G401 (cell line): ENCODE data around the gene MPP3. TPM values are rescaled to one million over a fixed set of nuclear protein-coding genes. Genes with fewer than 3 reads are reported as not detected.
A peak's percentile ranks its signal among the peaks of the same experiment; 100 is the strongest.

Source experiments
- DNase-seq: peaks from one replicate; pipeline ENCODE4 v3.0.0-alpha.2; 2015; ENCODE audit warnings: low spot score
- in situ Hi-C: cut with HindIII; loops from 2 replicates; pipeline ENCODE4 v1.10.0; 2016; ENCODE audit warnings: low sequenced_read_pairs, mixed read lengths
- total RNA-seq: library from RNA; depleted of rRNA; stranded (reverse); fragments of >200 nt; shearing (Covaris generic); gene quantifications from 2 replicates; pipeline ENCODE4 v1.2.3, GENCODE V29; 2014; rRNA removed

MPP3 gene
- total RNA-seq, 1 experiment from 2014 or later: 2.1 TPM

DNA sequence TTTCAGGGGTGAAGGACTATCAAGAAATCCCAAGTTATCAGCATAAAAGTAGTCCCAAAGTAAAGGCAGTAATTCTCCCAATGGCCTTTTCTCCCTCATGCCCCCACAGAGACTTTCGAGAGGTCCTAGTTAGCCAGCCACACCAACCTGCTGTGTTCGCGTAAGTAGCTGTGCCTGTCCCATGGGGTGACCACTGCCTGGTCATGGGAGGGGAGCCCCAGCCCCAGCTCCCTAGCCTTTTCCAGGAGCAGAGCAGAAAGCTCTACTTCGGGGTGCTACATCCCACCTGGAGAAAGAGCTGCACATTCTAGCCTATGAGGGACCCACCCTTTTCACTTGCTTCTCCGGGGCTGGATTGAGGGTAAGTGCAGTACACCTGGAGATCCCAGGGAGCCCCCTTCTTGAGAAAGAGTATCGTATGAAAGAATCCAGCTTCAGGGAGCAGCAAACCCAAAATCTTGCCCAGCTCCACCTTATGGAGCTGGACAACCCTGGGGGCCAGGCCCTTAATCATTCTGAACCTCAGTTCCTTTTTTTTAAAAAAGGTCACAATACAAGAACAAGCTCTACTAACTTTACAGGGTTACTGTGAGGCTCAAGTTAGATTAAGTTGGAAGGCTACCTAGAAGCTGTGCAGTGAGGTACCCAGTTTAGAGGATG lies 65.8 kb downstream of the MPP3 start:
- no peak for DNase-seq
- in situ Hi-C loops: loop anchor here (5.0 kb wide), 1 partner anchor 70 kb away; no protein-coding TSS in a partner anchor

DNA sequence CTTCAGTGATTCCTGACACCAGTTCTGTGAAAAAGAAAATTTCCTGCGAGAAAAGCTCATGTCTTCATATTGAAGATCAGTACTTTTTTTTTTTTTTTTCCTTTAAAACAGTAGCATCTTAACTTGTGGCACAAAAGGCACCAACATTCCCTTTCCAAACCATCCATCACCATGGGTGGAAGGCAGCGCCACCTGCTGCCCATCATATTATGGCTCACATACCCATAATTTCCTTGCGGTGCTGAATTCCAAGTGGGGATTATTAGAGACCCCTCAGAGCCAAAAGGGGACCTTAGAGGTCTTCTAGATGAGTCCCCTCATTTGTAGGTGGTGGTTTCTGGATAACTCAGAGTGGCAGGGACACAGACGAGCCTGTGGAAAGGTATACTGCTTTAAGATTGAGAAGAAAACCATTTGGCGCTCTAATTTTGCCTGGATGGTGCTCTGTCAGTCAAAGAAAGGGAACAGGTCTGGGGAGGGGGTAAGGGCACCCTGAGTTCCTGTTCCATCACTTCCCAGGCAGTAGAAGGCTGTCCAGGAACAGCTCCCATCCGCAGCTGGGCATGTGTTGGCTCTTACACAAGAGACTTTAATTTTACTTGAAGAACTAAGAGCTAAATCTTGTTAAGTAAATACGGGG lies 66.4 kb downstream of the MPP3 start:
- peak; percentile 79 for DNase-seq
- in situ Hi-C loops: loop anchor here (5.0 kb wide), 1 partner anchor 69 kb away; no protein-coding TSS in a partner anchor

DNA sequence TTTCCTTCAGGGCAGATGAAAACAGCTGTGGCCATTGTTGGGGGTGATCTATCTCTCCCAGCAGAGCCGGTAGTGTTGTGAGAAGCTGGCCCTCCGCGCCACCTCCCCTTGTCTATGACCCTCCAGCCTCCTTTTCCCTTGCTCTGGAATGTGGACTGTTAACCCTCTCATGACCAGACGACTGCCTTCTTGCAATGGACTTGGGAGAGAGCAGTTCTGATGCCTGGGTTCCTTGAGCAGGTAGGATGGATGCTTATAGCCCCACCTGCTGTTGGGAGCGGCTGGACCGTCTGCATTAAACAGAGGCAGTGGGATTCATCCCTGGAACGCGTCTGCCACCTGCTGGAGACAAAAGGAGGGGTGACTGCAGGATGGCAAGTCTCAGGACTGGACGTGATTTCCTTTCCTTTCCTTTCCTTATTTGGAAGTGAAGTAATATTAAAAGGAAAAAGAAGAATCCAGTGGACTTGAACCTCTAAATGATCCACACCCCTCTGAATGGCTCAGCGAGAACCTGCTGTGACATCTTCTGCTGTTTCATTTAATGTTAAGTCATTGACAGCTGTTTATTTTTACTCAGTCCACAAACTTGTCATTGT lies 72.6 kb downstream of the MPP3 start:
- in situ Hi-C loops: no loop called here
- peak; percentile 95 for DNase-seq

DNA sequence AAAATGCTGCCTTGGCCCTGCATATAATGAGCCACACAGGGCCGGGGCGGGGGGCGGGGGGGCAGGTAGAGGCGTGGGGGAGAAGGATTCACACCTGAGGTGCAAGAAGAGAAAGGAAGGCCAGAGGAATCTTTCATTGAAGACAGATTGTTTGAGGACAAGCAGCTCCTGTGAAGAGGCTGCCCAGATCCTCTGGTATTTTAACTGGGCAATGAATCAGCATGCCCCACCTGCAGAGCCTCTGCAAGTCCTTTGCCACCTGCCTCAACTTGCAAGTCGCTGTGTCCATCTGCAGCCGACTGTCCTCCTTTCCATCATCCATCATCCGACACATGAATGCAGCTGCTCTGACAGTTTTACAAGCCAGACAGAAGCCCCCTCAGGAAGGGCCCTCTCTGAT lies 73.1 kb downstream of the MPP3 start:
- in situ Hi-C loops: no loop called here
- DNase-seq: no peak

DNA sequence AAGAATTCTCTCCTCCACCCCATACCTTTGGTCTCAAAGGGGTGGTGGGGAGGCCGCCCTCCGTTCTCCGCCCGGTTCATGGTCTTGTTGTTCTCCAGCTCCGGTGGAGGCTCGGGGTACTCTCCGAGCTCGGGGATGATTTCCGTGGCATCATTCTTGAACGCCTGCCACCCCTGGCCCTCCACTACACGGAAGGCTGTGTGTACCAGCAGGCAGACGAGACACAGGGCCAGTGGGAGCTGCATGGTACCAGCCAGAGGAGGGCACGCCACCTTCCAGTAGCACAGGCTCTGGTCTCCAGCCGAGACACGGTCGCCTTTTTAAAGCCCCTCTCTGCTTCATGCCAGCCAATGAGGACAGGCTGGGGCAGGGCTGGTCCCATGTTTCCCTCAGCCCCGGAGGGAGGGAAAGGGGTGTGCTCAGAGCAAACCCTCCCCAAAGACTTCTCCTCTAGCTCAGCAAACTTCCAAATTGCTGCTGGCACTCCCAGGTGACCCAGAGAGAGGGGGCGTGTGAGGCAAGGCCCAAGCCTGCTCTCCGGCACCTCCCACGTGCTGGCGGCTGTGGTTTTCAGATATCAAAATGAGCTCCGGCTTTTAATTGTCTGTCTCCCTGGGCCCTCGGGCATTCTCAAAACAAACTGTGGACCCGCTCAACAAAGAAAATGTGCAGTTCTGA lies 74.3 kb downstream of the MPP3 start, which contains the start of gene SOST:
Gene SOST, minus strand, starts transcription at position 295 of the 678 bp plus-strand sequence. Its CDS starts 50 bp downstream, at position 245.
- DNase-seq: no peak
- in situ Hi-C loops: no loop called here

DNA sequence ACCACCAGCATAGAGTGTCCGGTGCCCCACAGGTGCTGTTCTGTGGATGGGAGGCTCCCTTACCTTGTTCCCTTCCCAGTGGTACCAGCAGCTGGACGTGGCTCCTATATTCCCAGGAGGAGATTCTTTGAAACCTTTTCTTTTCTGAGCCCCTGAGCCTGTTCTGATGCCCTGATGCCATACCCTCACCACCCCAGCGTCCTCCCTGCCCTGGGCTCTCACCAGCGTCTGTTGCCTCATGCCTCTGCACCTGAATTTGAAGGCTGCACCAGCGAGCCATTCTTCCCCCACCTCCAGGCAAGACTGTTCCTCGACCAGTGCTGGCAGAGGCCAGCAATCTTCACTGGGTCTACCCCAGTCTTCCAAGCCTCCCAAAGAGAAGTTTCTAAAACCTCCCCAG lies 74.9 kb downstream of the MPP3 start:
- in situ Hi-C loops: no loop called here
- DNase-seq: no peak

DNA sequence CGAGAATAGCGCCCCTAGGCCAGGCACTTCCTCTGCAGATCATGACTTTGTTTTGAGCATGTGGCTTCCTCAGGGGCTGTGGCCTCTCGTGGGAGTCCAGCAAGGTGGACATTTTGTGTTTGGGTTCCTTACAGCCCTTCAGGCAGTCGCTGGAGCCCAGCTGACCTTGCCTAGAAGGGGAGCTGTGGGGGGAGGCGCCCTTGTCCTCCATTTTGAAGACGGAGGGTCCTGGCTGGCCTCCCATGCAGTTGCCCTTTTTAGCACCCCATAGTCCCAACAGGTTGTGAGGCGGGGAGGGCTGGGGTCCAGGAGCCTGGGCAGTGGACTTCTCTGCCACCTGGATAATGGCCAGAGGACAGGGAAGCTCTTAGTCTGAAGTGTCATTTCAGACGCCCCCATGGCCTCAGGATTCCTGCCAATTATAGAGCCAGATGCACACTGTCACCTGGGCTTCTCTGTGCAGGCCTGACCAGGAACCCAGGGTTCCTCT lies 75.7 kb downstream of the MPP3 start:
- DNase-seq: no peak
- in situ Hi-C loops: no loop called here

DNA sequence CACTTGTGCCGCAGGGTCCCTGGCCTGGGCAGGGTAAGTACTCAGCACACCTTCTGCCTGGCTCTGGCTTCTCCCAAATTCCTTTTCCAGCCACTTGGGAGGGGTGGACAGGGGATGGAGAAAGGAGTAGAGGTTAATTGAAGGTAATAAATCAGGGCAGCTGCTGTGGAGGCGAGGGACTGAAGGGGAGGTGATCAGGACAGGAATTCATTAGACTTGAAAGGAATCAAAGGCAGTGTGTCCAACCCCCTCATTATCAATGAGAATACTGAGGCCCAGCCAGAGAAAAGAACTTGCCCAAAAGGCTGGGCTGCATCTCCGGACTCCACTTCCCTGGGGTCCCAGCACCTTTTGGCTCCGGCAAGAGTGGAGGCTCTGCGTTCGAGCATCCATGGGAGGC lies 76.7 kb downstream of the MPP3 start:
- in situ Hi-C loops: no loop called here
- no peak for DNase-seq

DNA sequence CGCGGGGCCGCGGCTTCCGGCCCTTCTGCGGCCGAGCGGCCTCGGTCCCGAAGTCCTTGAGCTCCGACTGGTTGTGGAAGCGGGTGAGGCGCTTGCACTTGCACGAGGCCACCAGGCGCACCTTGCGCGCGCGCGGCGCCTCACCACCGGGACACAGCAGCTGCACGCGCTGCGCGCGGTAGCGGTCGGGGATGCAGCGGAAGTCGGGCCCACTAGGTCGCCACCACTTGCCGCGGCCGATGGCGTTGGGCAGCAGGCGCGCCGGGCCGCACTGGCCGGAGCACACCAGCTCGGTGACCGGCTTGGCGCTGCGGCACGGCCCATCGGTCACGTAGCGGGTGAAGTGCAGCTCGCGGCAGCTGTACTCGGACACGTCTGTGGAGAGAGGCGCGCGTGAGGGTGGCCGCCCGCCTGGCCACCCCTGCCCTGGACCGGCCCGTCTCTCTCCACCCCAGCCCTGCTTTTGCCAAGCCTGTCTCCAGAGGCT lies 77.5 kb downstream of the MPP3 start:
- DNase-seq: peak; percentile 19

DNA sequence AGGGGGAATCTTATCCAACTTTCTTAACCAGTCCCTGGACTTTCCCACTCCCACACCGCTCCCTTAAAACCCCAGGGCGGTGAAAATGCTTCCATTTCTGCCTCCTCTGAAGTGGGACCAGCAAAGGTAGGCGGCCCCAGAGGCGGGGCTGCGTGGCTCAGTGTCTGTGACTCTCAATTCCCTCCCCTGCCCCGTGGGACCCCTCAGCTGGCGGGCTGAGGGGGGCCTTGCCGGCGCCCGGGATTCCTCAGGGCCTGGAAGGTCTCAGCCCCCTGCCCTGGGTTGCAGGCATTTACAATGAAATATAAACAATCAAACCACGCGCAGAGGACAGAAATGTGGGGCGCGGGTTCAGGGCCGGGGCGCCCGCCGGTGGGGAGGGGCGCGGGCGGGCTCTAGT lies 78.0 kb downstream of the MPP3 start:
- in situ Hi-C loops: loop anchor here (5.0 kb wide), 1 partner anchor 73 kb away; no protein-coding TSS in a partner anchor

More for the DNA sequence above, 77.5 kb downstream of the MPP3 start:
- in situ Hi-C loops: no loop called here

DNA sequence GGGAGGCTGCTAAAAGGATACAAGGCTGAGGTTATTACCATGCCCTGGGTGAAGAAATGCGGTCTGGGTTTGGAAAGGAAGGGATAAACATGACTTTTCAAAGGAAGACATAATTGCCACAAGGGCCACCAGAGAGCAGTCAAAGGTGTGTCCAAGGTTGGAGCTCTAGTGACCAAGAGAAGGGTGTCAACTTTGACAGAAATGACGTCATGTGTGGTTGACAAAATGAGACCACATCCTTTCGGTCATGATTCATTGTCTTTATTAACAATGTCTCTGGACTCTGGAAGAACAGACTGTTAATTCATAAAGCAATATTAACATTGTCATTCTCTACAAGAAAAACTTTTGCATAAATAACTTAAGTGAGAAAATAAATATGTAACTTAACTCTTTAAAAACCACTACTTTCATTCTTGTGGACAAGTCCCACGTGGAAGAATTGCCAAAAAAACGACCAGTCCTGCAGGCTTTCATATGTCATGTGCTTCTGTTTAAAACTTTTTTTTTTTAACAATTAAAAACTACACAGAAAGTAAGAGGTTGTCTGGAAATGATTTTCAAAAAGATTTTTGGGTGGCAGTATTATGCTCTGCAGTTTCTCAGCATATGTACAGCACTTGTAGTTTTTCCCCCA lies 79.3 kb downstream of the MPP3 start:
- in situ Hi-C loops: loop anchor here (5.0 kb wide), 1 partner anchor 71 kb away; no protein-coding TSS in a partner anchor
- no peak for DNase-seq

More for the DNA sequence above, 78.0 kb downstream of the MPP3 start:
- no peak for DNase-seq

Other genes starting within 250 kb of the MPP3 start
- 86.0 and 87.4 TPM in 2 replicates for gene MEOX1, start 171.2 kb downstream of the MPP3 start, total RNA-seq
- 59.3 and 74.0 TPM in 2 replicates for gene SOST, start 74.4 kb downstream of the MPP3 start, total RNA-seq
- gene DUSP3, start 54.2 kb downstream of the MPP3 start, total RNA-seq: 79.1 and 101 TPM in 2 replicates
- not detected in 2 replicates for gene CFAP97D1, start 52.7 kb downstream of the MPP3 start, total RNA-seq
- 0.31 TPM in 1 of 2 replicates, not detected in the other for gene CD300LG, start 14.0 kb upstream of the MPP3 start, total RNA-seq
- gene MPP2, start 74.4 kb upstream of the MPP3 start, total RNA-seq: 58.8 and 82.5 TPM in 2 replicates
- gene PPY, start 109.3 kb upstream of the MPP3 start, total RNA-seq: not detected in 2 replicates
- not detected in 2 replicates for gene PYY, start 120.8 kb upstream of the MPP3 start, total RNA-seq
- gene NAGS, start 171.5 kb upstream of the MPP3 start, total RNA-seq: 2.5 and 4.7 TPM in 2 replicates
- gene TMEM101, start 181.8 kb upstream of the MPP3 start, total RNA-seq: 53.3 and 63.2 TPM in 2 replicates
- 93.5 and 116 TPM in 2 replicates for gene LSM12, start 233.5 kb upstream of the MPP3 start, total RNA-seq
- gene G6PC3, start 237.6 kb upstream of the MPP3 start, total RNA-seq: 18.6 and 23.2 TPM in 2 replicates